GM18499 (cell line): ENCODE results near the gene COG2.
"Not testable (repeated sequence)": the region's sequence is repeated elsewhere in the genome, so short reads cannot be mapped to it uniquely, and the experiment has no call there.

ENCODE experiments used
- ATAC-seq: cut with Tn5 transposase; IDR thresholded peaks from one replicate; pipeline ENCODE4 v1.9.1; 2021; ENCODE audit warnings: moderate number of reproducible peaks; ENCODE audit not compliant: insufficient read depth, unreplicated experiment

COG2 gene

DNA sequence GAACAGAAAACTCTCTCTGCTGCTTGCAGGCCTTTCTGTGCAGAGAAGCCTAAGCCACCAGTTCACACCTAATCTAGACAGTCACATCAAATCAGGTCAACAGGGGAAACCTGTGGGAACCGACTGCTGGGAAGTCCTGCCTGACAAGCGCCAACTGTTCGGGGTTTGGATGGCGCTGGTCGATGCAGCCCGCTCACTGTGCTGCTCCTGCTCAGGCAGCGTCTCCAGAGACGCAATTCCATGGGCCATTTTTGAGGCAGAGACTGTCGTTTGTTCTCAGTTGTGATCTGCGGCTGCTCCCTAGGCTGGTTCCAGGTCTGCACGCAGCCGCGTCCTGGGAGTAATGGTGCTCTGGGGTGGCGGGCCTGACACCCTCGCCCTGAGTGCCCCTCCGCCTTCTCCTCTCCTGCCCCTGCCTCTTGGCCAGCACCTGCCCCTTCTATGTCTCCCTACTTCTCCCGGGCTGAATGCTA, 70.2 kb downstream of the COG2 start:
- no peak for ATAC-seq

DNA sequence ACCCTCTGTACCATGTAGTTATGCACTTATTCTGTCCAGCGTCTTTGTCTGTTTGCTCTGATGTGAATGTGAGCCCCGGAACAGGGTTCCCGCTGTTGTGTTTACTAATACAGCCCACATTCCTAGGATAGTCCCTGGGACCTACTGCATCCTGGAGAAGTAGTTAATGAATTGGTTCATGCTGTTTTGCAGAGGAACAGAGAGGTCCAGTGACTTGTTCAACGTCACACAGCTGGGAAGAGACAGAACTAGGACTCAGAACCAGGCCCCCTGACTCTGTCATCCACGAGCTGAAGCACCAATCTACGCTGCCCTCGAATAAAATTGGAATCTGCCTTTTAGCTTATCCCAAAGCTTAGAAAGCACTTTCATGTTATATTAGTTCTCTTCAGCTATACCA, 70.9 kb downstream of the COG2 start:
- no peak for ATAC-seq

DNA sequence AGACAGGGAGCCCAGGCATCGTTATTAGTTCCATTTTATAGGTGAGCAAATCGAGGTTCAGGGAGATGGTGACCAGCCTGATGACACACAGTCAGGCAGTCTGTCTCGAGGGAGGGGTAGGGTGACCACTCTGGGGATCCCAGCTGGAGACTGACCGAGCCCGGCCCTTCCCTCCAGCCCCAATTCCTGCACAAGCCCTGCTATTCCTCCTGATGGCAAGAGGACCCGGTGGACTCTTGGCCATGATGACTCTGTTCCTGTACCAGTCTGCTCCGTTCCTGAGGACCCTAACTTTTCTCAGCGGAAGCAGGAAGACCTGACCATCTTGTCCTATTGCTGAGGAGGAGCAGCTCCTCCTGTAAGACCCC, 71.2 kb downstream of the COG2 start:
- no peak for ATAC-seq

DNA sequence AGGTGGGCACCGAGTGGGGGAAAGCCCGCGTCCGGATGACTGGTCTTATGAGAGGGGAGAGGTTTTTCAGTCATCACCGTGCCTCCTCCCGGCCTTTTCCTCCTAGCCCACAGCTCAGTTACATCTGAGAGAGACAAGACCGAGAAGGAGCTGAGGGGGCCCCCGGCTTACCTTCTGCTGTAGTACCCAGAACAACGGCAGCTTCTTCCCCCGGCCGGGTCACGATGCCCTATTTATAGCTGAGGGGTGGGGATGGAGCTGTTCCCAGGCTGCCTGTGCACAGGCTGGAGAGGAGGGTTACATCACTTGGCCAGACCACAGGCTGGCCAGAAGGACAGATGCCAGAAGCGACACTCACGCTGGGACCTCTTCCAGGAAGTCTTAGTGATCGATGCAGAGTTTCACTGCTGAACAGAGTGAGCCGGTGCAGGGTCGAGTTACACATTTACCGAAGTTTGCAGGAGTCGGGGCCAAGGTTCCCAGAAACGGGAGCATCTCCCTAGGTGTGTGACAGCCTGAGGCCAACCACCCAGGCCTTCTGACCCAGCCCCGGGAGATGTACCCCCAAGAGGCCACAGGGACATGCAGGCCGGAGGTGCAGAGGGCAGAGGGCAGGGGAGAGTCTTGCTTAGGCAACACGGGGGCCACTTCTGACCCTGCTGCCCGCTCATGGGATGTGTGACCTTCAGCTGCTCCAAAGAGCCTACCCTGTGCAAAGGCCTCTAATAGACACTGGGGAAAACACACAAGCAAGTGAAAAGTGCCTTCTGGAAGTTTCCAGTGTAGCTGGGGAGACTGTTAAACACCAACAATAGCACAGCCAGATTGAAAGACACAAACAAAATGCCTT, 71.9 kb downstream of the COG2 start, which contains the start of gene AGT:
AGT (minus strand) TSS at position 208 of the 850 bp plus-strand sequence. CDS start 3,299 bp downstream, outside the sequence.
- no peak for ATAC-seq

DNA sequence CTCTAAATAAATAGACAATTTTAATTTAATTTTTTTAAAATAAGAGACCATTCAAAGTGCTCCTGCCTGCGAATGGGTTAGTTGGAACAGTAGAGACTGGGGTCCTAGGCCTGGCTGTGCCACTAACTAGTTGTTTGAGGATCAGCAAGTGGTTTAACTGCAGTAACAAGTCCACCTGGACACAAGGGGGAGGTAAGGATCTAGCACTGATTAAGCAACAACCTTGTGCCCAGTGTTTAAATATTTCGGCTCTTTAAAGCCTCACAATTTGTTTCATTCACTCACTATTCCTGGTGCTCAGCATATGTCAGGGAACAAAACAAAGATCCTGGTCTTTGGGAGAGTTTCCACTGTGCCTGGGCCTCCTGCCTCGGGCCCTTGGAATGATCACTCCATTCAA, 73.2 kb downstream of the COG2 start:
- ATAC-seq = no peak

DNA sequence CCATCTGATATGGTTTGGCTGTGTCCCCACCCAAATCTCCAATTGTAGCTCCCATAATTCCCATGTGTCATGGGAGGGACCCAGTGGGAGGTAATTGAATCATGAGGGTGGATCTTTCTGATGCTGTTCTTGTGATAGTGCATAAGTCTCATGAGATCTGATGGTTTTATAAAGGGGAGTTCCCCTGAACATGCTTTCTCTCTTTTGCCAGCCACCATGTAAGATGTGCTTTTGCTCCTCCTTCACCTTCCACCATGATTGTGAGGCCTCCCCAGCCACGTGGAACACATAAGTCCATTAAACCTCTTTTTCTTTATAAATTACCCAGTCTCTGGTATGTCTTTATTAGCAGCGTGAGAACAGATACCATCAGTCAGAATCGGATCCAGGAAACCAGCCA, 74.2 kb downstream of the COG2 start:
- ATAC-seq = not testable (repeated sequence)

DNA sequence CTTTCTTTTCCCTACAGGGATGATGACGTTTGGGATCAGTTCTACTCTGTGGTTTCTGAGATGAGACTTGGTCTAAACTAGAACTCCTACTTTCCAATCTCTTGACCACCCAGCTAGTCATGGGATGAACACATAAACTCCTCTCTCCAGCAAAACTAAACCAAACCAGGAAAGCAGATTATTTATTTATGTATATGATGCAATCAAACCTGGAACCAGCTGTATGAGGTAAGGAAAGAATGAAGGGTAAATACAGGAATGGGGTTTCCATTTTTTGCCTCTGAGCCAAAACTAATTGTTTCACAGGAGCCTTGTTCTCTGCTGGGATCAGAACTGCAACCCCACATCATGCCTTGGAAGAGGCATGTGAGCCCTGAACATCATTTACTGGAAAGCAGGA, 75.0 kb downstream of the COG2 start:
- no peak for ATAC-seq

DNA sequence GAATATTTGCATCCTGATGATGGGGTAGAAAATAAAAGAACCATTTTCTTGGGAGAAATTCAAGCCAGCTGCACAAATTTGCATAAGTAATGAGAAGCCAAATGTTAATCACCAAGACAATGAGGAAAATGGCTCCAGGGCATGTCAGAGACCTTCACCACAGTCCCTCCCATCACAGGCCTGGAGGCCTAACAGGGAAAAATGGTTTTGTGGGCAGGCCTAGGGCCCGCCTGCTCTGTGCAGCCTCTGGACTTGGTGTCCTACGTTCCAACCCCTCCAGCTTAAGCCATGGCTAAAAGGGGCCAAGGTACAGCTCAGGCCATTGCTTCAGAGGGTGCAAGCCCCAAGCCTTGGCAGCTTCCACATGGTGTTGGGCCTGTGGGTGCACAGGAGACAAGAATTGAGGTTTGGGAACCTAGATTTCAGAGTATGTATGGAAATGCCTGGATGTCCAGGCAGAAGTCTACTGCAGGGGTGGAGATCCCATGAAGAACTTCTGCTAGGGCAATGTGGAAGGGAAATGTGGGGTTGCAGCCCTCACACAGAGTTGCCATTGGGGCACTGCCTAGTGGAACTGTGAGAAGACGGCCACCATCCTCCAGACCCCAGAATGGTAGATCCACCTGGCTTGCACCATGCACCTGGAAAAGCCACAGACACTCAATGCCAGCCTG, 79.7 kb downstream of the COG2 start:
- ATAC-seq = not testable (repeated sequence)

DNA sequence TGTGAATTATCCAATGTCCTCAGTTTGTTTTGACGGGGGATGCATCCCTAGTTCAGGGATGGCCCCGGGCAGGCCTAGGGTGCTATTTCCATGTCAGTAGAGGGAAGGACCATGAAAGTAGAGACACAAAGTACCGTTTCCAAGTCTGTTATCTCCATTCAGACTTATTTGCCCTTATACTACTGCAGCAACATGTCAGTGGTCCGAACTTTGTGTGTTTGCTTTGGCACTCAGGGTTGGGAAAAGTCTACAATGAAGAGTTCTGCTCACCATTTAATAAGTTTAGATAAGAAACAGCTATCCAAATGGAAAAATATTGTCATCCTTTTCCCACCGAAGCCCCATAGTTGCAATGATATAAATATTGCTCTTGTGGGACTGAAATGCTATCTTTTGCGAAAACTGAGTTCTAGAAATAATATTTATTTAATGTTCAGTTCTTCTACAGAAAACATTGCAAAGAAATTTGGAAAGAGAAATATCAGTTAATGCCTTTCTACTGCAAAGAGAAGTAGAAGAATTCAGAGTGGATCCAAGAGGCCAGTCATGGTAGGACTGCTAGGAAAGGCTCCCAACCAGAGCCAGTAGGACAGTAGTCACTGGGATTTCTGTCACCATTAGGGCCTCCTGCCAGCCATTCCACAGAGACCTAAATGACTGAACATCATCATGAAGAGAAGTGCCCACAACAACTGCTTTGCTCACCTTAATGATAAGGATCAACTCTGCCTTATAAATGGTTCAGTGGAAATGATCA, 83.2 kb downstream of the COG2 start:
- ATAC-seq = no peak

DNA sequence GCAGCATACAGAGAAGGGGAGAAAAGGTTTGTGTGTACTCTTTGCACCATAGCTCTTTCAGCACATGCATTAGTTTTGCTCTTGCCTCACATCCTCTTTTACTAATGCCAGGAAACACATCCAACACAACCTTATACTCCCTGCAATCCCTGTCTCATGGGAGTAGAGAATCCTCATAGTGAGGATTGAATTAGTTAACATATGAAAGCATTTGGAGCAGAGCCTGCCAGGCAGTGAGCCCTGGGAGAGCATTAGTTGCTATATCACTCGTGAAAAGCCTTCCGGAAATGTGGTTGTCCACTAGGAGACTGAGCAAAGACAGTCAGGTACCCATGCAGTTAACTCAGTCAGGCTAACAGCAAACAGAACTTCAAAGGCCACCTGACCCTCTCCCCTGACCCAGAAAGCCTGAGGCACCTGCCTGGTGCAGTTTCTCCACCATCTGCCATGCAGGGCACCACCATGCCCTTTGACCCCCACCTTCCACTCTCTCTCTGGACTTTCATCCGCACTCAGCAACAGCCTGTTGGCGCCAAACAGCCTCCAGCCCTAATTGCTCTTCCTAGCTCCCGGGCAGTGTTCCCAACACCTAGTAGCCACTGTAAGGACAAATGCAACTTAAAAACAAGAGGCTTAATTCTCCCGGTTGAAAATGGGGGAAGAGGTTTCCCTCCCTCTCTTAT, 86.6 kb downstream of the COG2 start:
- ATAC-seq = no peak

DNA sequence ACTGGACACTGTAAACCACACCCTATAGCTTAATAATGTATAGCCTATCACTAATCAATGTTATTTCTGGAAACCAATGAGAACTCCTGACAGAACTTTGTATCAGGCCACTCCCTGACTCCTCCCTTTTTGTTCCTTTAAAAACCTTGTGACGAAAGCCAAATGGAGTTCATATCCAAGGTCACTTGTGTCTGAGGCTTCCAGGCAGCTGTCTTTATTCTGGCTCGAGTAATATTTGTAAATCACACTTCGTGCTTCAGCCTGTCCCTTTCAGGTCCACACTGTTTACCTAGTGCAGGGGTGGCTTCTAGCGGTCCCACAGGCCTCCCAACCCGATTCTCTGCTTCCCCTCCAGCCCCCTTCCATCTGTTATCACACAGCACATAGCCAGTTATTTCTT, 88.7 kb downstream of the COG2 start:
- no peak for ATAC-seq

DNA sequence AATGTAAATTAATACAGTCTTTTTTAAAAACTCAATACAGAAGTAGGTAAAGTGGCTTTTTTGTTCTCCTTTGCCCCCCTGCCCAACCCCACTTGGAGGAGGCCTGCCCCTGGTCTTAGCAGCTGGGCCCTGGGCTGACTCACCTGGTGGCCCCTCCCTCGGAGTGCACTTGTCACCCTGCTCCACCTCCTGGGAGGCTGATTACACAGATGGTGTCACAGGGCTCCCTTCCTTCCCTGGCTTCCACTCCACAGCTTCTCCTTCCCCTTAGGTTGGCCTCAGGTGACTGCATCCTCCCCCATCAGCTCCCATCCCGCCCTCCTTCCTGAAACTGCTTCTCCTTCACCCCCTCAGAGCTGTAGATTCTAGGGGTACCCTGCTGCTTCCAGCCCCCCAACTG, 93.2 kb downstream of the COG2 start:
- ATAC-seq = no peak

DNA sequence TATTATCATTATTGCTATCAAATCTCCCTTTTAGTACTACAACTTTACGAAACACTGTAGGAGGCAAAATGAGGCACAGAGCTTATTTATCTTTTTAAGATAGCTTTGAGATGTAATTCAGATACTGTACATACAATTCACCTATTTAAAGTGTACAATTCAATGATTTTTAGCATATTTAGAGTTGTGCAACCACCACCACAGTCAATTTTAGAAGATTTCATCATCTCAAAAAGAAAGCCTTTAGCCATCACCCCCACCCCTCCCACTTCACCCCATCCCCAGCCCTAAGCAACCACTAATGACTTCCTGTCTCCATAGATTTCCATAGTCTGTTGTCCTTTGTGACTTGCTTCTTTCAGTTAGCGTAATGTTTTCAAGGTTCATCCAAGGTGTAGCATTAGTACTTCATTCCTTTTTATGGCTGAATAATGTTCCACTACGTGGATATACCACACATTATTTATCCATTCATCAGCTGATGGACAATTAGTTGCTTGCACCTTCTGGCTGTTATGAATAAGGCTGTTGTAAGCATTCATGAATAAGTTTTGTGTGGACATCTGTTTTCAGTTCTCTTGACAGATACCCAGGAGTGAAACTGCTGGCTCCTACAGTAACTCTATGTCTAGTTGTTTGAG, 95.5 kb downstream of the COG2 start:
- ATAC-seq = no peak

DNA sequence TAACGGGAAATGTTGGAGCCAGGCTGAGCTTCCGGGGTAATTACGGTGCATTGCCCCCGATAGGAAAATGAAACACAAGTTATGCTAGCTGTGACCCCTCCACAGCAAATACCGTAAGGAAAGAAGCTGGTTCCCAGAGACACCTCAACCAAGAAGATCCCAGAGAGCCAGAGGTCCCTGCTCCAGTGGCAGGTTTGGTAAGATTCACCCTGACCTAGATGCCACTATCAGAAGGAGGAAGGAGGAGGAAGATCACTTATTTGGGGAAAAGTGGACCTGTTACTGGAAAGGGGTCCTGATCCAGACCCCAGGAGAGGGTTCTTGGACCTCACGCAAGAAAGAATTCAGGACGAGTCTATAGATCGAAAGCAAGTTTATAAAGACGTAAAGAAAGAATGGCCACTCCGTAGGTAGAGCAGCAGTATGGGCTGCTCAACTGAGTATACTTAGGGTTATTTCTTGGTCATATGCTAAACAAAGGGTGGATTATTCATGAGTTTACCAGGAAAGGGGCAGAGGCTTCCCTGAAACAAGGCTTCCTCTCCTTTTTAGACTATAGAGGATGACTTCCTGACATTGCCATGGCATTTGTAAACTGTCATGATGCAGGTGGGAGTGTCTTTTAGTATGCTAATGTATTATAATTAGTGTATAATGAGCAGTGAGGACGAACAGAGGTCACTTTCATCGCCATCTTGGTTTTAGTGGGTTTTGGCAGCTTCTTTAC, 97.4 kb downstream of the COG2 start:
- no peak for ATAC-seq
